HG02759 (cell line): ENCODE data around the gene DYNC1I2.

Source experiments
- ATAC-seq: cut with Tn5 transposase; IDR thresholded peaks from one replicate; pipeline ENCODE4 v1.9.1; 2021; ENCODE audit warnings: mild to moderate bottlenecking, moderate library complexity; ENCODE audit not compliant: unreplicated experiment

DYNC1I2 gene

DNA sequence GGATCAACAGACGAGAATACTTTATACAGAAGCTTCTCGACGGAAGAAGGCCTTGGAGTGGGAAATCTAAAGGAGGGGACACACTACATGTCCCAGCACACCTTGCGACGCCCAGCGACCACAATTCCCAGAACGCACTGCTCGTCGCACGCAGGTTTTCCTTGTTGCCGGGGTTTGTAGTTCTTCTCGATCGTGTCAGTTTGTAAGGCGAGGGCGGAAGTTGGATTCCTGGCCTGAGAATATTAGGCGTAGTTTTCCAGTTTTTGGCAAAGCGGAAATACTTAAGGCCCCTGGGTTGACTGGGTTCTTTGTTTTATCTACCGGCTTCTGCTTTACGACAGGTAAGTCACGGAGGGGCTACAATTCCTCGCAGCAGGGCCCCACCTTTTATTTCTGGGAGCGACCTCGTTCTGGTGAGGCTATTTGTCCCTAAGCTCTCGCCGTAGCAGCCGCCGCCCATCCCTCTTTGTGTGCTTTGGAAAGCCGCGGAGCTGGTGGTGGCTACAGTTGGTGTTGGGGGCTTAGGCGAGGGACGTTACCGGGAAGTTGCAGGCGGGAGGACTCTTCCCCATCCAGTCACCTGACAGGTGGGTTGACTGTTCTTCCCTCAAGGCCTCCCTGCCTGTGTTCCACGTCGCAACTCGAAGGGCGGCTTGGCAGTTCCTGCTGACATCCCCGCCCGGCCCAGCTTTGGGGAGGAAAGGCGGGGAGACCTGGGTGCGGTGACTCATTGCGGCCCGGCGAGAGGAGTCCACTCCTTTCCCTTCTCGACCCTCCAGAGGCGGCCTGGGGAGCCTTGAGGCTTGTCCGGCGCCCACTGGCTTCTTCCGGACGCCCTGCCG is at the start of gene DYNC1I2:
Gene DYNC1I2 (plus strand): TSS at position 183 of the 842 bp plus-strand sequence. CDS start 2,687 bp downstream, outside the sequence.
- ATAC-seq: peak; percentile 95

DNA sequence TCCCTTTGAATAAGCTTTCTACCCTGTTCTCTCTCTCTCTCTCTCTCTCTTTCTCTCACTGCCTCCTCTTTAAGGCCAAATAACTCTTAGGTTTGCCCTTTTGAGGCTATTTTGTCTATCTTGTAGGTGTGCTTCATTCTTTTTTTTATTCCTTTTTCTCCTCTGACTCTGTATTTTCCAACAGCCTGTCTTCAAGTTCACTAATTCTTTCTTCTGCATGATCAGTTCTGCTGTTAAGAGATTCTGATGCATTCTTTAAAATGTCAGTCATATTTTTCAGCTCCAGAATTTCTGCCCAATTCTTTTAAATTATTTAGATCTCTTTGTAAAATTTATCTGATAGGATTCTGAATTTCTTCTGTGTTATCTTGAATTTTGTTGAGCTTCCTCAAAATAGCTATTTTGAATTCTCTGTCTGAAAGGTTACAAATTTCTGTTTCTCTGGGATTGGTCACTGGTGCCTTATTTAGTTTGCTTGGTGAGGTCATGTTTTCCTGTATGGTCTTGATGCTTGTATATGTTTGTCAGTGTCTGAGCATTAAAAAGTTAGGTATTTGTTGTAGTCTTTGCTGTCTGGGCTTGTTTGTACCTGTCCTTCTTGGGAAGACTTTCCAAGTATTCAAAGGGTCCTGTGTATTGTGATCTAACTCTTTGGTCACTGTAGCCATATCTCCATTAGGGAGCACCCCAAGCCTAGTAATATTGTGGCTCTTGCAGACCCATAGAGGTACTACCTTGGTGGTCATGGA is 35.4 kb upstream of the DYNC1I2 start:
- no peak for ATAC-seq

DNA sequence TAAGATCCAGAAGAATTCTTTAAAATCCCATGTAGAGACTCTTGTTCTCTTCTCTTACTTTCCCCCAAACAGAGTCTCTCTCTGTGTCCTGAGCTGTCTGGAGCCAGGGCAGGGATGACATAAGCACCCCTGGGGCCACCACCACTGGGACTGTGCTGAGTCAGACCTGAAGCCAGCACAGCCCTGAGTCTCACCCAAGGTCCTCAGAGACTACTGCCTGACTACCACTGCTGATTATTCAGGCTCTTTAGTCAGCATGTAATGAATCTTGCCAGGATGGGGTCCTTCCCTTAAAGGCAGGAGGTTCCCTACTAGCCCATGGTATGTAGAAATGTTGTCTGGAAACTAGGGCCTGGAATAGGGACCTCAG is 34.9 kb upstream of the DYNC1I2 start:
- ATAC-seq: peak; percentile 91

DNA sequence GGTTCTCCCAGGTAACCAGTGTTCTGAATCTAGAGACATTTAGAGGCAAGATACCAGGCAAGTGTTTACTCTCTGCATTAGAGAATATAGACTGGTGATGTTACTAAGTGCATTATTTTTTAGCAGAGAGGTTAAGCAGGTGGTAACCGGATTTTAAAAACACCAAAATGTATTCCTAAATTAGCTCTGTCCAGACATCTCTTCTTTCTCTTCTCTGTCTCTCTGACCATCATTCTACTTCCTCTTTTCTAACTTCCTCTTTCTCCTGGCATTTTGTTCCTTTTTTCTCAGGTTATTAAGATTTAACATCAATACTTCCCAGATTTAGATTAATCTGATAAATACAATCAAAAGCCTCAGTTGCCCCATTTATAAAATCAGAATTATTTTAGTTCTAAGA is 31.7 kb upstream of the DYNC1I2 start:
- ATAC-seq: no peak

DNA sequence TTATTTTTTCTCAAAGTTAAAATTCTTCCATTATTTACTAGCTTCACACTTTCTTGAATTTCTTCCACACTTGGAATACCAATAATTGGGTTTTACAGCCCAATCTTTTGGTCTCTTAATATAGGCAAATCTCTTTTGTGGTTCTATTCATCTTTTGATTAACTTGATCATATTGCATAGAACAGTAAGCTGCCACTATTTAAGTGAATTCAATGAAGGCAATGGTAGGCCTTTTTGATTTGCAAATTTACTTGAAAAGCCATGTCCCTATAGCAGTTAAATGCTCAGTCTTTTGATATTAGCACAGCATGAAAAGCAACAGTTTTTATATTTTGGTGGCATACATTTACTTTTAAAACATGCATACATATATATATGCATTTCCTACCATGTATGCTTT is 20.2 kb upstream of the DYNC1I2 start:
- ATAC-seq: no peak

DNA sequence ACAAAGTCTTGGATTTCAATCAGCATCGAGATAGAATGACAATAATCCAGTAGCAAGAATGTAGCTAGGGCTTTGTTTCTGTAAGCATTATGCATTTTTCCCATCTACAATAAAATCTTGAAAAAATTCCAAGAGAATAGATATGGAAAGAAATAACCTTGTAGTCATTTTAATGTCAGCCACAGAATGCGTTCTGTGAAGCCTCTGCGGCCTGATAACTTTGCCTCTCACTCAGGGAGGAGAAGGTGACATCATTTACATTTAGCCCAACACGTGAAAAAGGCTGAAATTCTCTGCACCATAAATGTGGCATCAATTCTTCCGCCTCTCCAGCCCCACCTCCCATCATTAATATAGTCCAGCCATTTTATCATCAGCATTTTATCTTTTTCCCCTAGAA is 19.1 kb upstream of the DYNC1I2 start:
- ATAC-seq: no peak

DNA sequence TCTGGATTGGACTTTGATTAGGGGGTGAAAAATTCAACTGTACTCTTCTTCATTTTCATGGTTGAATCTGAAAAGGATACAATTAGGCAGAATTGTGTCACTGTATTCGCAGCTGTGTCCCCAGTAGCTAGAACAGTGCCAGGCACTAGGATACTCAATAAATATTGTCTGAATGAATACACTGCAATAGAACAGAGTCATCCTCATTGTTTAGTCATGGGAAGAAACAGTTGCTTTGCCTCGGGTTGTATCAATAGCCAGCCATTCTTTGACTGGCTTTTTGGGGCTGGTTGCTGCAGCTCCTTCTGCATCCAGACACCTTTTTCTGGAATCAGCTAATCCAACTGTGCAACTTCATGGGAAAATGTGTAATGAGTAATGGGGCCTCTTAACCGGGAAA is 18.1 kb upstream of the DYNC1I2 start:
- no peak for ATAC-seq

DNA sequence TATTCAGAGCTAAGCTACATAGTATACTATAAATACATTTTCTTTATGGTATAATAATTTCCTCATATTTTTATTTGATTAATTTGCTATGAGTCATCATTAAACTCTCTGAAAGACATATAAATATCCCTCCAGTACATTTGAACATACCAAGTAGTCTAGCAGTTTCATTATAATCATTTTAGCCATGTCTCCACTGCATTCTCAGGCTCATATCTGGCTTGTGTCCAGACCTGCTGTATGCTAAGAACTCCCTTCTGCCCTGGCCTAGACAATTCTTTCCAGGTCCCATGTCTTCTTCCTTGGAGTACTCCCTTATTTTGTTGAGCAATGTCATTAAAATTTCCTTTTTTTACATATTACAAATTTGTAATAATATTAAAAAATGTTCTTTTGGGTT is 16.6 kb upstream of the DYNC1I2 start:
- ATAC-seq: no peak

DNA sequence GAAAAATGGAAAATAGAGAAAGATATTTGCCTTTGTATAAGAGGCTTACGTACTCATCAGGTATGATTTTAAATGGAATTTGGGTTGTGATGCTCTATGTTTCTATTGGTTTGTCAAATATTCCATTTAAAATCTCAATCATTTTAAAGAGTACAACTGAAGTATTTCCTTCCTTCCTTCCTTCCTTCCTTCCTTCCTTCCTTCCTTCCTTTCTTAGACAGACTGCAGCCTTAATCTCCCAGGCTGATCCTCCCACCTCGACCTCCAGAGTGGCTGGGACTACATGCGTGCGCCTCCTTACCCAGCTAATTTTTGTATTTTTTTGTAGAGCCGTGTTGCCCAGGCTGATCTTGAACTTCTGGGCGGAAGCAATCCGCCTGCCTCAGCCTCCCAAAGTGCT is 15.4 kb upstream of the DYNC1I2 start:
- ATAC-seq: no peak

DNA sequence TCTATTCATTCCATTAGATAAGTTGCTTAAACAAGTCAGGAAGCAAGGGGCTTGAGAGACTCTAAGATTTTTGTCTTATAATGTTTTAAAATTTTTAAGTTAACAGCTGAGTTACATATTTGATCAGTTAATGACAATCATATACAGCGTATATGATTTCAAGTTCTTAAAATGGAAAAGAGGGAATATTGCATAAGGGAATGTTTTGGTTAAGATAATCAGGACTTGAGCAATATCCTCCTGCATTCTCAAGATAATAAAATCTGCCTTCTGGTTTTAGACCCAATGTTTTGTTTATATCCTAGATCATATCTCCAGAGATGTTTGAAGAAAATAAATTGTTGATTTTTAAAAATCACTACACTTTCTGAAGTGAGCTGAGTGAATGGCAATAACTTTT is 13.4 kb upstream of the DYNC1I2 start:
- ATAC-seq: no peak

DNA sequence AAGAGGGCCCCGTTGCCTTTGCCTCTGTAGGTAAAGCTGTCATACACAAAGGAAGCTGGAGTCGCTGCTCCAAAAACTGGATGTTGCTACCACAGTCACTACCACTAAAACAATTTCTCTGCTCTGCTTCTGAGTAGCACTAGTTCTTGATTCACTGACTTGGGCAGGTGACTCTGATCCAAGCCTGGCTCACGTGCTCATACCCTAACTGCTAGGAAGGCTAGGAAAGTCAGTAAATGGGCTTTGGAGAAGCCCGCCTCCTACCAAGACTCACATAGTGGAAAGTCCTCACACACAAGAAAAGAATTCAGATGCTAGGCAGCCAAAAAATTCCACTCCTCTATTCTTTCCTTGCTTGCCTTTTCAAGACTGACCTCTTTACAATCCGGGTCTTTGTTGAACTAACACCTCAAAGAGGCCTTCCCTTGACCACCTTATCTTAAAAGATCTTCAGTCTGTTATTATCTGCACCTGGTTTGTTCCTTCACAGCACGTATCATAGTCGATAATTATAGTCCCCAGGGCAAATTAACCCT is 11.4 kb upstream of the DYNC1I2 start:
- no peak for ATAC-seq

DNA sequence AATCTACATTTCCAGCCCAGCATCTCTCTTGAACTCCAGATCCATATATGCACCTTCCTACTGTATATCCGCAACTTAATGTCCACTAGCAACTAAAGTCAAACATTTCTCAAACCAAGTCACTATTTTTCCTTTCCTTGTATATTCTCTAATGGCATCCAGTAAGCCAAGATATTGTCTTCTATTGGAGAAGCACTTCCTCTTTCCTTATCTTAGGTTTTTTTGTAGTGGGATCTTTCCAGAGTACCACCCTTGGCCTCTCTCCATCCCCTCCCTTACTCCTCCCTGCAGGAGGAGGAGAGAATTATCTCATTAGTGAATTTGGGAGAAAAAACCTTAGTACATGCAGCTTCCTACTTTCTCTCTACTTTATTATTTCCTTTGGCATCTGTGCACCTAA is 8.7 kb upstream of the DYNC1I2 start:
- ATAC-seq: no peak

DNA sequence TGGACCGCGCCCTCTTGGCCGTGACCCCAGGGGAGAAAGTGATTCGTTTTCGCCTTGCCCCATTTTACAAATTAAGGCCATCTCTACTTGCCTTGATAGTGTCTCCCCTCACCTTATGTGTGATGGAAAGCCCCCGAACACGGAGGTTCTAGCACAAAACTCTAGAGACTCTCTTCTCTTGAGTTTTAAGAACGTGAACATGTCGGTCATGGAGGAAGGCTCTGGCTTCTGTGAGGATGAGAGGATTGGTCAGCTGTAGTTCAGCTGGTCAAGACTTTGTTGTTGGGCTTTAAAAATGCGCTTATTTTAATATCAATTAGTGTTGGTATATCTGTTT is 828 bp downstream of the DYNC1I2 start:
- ATAC-seq: no peak

DNA sequence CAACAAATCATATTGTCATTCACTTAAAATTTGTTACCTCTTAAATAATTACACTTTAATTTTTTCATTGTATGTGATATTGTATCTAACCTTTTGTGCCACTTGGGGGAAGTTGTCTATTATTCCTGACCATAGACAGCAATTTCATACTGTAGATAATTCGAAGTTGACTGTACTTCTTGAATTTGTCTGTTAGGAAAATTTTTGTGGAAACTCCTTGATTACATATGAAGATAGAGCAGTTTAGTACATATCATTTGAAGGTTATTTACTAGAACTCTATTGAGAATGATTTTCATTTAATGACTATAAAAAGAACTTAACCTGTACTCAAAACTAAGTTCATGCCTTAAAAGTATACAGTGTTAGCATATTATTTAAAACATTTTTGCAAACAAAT is 5.1 kb downstream of the DYNC1I2 start:
- no peak for ATAC-seq

DNA sequence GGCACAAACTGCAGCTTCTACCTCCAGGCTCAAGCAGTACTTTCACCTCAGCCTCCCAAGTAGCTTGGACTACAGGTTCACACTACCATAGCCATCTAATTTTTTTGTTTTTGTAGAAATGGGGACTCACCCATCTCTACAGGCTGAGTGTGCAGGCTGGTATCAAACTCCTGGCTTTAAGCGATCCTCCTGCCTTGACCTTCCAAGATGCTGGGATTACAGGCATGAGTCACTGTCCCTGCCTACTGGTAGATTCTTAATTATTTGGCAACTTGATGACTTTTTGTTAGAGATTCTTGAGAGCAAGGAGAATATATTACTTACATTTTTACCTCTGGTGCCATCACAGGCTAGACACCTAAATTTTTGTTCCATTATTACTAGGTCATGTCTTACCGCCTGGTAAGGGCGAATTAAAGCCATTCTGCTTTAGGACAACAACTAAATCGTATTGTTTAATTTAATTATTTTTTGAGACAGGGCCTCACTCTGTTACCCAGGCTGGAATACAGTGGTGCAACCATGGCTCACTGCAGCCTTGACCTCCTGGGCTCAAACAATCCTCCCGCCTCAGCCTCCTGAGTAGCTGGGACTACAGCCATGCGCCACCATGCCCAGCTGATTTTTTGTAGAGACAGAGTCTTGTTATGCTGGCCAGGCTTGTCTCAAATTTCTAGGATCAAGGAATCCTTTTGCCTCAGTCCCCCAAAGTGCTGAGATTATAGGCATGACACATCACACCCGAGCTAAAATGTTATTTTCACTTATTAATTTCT is 15.7 kb downstream of the DYNC1I2 start:
- no peak for ATAC-seq

DNA sequence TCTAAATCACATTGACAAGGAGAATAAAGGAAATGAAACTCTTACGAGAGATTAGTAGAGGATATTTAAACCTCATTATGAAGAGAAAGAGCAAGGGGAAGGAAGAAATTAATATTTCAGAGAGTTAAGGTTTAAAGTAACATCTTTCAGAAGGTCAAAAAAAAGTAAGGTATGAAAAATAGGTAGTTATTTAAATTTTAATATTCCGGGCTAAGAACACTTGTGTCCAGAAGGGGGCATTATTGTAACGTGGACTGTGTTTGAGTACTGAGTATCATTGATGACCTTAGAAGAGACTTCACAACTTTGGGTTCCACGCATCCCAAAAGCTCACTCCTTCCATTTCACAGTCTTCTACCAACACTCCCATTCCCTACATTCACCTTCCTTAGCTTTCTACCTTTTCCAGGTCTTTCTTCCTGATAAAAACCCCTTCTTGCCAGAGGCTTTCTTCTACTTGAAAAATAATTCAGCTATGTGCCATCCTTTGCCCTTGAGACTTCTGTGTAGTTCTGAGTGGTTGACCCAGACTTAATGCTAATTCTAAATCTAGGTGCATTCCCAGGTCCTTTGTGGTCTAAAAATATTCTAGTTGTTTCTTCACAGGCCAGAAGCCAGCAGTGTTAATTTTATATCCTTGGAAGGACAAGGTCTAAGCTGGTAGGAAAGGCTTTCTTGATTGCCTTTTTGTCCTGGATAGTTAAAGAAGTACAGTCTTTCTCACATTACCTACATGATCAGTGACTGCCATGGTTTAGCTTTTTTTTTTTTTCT is 16.5 kb downstream of the DYNC1I2 start:
- ATAC-seq: no peak

DNA sequence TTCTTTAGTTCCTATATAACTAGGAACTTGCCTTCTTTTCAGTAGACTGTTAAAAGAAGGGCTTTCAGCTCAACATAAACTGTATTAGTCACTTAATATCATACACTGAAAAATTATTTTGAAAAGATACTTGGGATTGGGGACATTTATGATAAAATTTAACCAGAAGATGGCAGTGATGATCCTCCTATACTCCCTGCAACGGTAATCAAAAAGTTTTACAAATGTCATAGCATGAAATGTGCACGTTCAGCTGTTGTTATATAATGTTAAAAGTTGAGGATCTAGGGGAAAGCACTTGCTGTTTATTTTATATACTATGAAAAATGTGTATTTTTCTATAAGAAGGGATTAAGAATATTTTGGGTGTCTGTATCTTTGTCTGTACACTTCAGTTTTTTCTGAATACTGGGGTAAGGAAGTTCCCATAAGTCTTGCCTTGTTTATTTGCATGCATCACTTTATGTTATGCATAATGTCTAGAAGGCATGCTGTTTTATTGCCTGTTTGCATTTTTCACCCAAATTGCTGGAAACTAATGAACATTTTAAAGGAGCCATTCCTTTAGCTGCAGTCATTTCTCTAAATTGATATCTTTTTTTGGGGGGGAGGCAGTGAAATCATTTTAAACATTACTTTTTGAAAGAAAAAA is 19.0 kb downstream of the DYNC1I2 start:
- no peak for ATAC-seq

DNA sequence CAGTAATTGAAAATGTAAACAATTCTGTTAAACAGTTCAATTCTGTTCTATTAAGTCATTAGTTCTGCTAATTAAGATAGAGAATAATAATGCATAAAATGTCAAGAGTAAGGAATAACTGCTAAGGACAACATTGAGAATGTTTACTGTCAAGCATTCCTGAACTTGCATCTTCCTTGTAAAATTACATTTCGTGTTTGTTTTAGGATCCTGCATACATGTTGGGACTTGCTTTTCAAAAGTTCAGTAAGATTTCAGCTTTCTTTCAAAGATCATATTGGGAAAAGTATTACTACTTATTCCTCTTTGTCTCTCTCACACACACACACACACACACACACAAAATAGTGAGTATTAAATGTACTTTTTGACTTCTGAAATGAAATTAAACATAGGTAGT is 20.5 kb downstream of the DYNC1I2 start:
- no peak for ATAC-seq

DNA sequence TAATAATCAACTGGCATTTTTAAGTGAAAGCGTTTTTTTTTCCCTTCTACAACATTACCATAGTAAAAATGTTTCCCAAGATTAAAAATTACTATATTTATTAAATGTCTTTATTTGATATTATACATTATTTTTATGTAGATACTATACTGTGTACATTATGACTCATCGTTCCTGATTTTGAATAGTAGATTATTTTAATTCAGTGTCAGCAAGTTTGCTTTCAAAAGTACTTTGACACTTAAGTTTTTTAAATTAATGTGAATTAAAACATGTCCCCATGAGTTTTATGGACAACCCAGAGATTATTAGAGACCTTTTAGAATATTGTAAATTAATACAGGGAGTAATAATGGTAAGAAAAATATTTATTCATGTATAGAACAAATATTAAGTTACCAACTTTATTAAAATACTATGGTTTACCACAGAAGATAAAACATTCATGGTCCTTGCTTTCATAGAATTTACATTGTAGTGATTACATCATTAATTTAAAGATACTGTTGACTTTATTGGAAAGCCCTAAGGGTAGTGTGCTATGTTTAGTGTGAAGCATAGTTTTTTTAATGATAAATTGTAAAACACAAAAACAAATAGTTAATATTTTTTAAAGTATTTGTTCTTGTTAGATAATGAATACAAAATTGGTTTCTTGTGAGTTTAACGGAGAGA is 21.9 kb downstream of the DYNC1I2 start:
- no peak for ATAC-seq

DNA sequence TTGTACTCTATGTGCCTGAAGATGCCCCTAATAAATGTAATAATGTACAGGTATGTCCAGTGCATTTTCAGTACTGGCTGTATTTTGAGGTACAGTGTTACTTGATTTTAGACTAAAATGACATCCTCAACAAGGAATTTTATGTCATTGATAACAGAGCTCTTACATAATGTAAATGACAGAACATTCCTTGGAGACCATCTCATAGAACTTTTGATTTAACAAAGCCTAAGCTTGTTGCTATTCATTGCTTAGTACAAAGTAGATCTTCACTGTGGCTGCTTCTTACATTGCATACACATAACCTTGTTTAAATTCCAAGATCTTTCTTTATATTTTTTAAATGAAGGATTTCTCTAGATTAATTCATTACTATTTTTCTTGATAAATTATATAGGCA is 24.1 kb downstream of the DYNC1I2 start:
- no peak for ATAC-seq
